SK-N-SH treated with all-trans-retinoic acid at 6 μM for 48 hours (cell line): ENCODE data around the gene ARHGAP4.
A peak's percentile ranks its signal among the peaks of the same experiment; 100 is the strongest.

Experiments used
- ATAC-seq: fragments of 200-7000 bp; cut with Tn5 transposase; 3 replicates; pipeline ENCODE4 v1.9.1; 2020; ENCODE audit warnings: mild to moderate bottlenecking, moderate library complexity
- ARNTL ChIP-seq: fragments of 450-650 bp; formaldehyde crosslinking; IDR thresholded peaks from 2 replicates; pipeline ENCODE4 v1.5.0; 2020; ENCODE audit warnings: low read depth, mild to moderate bottlenecking, moderate library complexity, borderline replicate concordance
- BACH2 ChIP-seq: fragments of 250-450 bp; sonication (Bioruptor Pico); IDR thresholded peaks from 2 replicates; pipeline ENCODE4 v1.9.0; 2021; ENCODE audit warnings: mild to moderate bottlenecking, borderline replicate concordance
- CREB5 ChIP-seq: fragments of 250-450 bp; sonication (Bioruptor Pico); IDR thresholded peaks from 2 replicates; pipeline ENCODE4 v1.5.1; 2020; ENCODE audit warnings: low read depth, mild to moderate bottlenecking, moderate library complexity
- CSDC2 ChIP-seq: fragments of 250-450 bp; sonication (Bioruptor Pico); IDR thresholded peaks from 2 replicates; pipeline ENCODE4 v1.5.0; 2020; ENCODE audit warnings: mild to moderate bottlenecking, moderate library complexity
- ESRRG ChIP-seq: fragments of 250-450 bp; sonication (Bioruptor Pico); IDR thresholded peaks from 2 replicates; pipeline ENCODE4 v1.6.1; 2021; ENCODE audit warnings: mild to moderate bottlenecking
- ISL1 ChIP-seq: fragments of 250-450 bp; sonication (Bioruptor Pico); IDR thresholded peaks from 2 replicates; pipeline ENCODE4 v2.1.2; 2022; ENCODE audit warnings: mild to moderate bottlenecking, moderate library complexity
- OSR1 ChIP-seq: fragments of 250-450 bp; sonication (Bioruptor Pico); IDR thresholded peaks from 2 replicates; pipeline ENCODE4 v1.8.0; 2022; ENCODE audit warnings: moderate library complexity, mild to moderate bottlenecking, inconsistent platforms
- PATZ1 ChIP-seq: fragments of 250-450 bp; sonication (Bioruptor Pico); IDR thresholded peaks from 2 replicates; pipeline ENCODE4 v1.8.0; 2020; ENCODE audit warnings: mild to moderate bottlenecking, moderate library complexity, borderline replicate concordance
- POU6F1 ChIP-seq: fragments of 250-450 bp; sonication (Bioruptor Pico); IDR thresholded peaks from 2 replicates; pipeline ENCODE4 v1.8.0; 2021; ENCODE audit warnings: low read depth, mild to moderate bottlenecking, moderate library complexity, borderline replicate concordance
- PPARA ChIP-seq: fragments of 250-450 bp; sonication (Bioruptor Pico); IDR thresholded peaks from 2 replicates; pipeline ENCODE4 v1.5.0; 2020; ENCODE audit warnings: mild to moderate bottlenecking, borderline replicate concordance
- RARB ChIP-seq: fragments of 250-450 bp; sonication (Bioruptor Pico); IDR thresholded peaks from 2 replicates; pipeline ENCODE4 v1.8.0; 2021; ENCODE audit warnings: mild to moderate bottlenecking, moderate library complexity
- SNAI2 ChIP-seq: fragments of 250-450 bp; sonication (Bioruptor Pico); IDR thresholded peaks from 2 replicates; pipeline ENCODE4 v1.5.0; 2020; ENCODE audit warnings: mild to moderate bottlenecking, moderate library complexity
- TCF4 ChIP-seq: fragments of 250-450 bp; sonication (Bioruptor Pico); IDR thresholded peaks from 2 replicates; pipeline ENCODE4 v1.8.0; 2021; ENCODE audit warnings: mild to moderate bottlenecking, moderate library complexity, borderline replicate concordance
- TOX ChIP-seq: fragments of 250-450 bp; sonication (Bioruptor Pico); IDR thresholded peaks from 2 replicates; pipeline ENCODE4 v1.8.0; 2021; ENCODE audit warnings: mild to moderate bottlenecking, moderate library complexity, borderline replicate concordance
- TSHZ2 ChIP-seq: fragments of 250-450 bp; sonication (Bioruptor Pico); IDR thresholded peaks from 2 replicates; pipeline ENCODE4 v1.5.0; 2020; ENCODE audit warnings: mild to moderate bottlenecking, moderate library complexity
- ZC3H10 ChIP-seq: fragments of 250-450 bp; sonication (Bioruptor Pico); IDR thresholded peaks from 2 replicates; pipeline ENCODE4 v1.5.1; 2021; ENCODE audit warnings: mild to moderate bottlenecking, moderate library complexity
- ZFP3 ChIP-seq: fragments of 250-450 bp; sonication (Bioruptor Pico); IDR thresholded peaks from 2 replicates; pipeline ENCODE4 v1.5.0; 2020; ENCODE audit warnings: mild to moderate bottlenecking, moderate library complexity
- ZFP30 ChIP-seq: fragments of 450-650 bp; formaldehyde crosslinking; IDR thresholded peaks from 2 replicates; pipeline ENCODE4 v1.5.0; 2022; ENCODE audit warnings: mild to moderate bottlenecking, moderate library complexity
- ZNF565 ChIP-seq: fragments of 450-650 bp; formaldehyde crosslinking; conservative IDR thresholded peaks from 2 replicates; pipeline ENCODE4 v1.5.0; 2020; ENCODE audit warnings: low read depth, mild to moderate bottlenecking, moderate library complexity
- ZNF70 ChIP-seq: fragments of 450-650 bp; formaldehyde crosslinking; IDR thresholded peaks from 2 replicates; pipeline ENCODE4 v1.5.0; 2020; ENCODE audit warnings: mild to moderate bottlenecking, moderate library complexity
- ZNF8 ChIP-seq: fragments of 450-650 bp; formaldehyde crosslinking; IDR thresholded peaks from 2 replicates; pipeline ENCODE4 v1.5.0; 2020; ENCODE audit warnings: mild to moderate bottlenecking, moderate library complexity

The ARHGAP4 gene

GRCh38 chrX:153921511-153922446, 4.3 kb downstream of the ARHGAP4 start:
- peak; percentile 11; the same call in 2 of the 3 replicates for ATAC-seq
- no peak for TF ChIP-seq ISL1
- TF ChIP-seq, all 23 proteins: peak for 0

- no peak; the same call in 2 of the 3 replicates for ATAC-seq
- no peak for TF ChIP-seq ZC3H10 (CRISPR knock-in tag)
- TF ChIP-seq PPARA (CRISPR knock-in tag), result no peak
- no peak for TF ChIP-seq ISL1
- TF ChIP-seq BACH2, result no peak
- no peak for TF ChIP-seq OSR1
- TF ChIP-seq ZNF8 (CRISPR knock-in tag), result no peak
- TF ChIP-seq PATZ1 (CRISPR knock-in tag), result no peak
- TF ChIP-seq TSHZ2 (CRISPR knock-in tag), result no peak
- TF ChIP-seq TOX (CRISPR knock-in tag), result no peak
- no peak for TF ChIP-seq ZFP30 (CRISPR knock-in tag)
- no peak for TF ChIP-seq SNAI2 (CRISPR knock-in tag)
- TF ChIP-seq ARNTL (CRISPR knock-in tag), result no peak
Observed at GRCh38 chrX:153921070-153921469, 5.0 kb downstream of the ARHGAP4 start.

GRCh38 chrX:153920546-153920945, 5.5 kb downstream of the ARHGAP4 start:
- ATAC-seq, result no peak
- TF ChIP-seq CREB5 (CRISPR knock-in tag) (no peak), ZNF70 (CRISPR knock-in tag) (no peak), ZFP3 (CRISPR knock-in tag) (no peak), ZNF565 (CRISPR knock-in tag) (no peak), CSDC2 (CRISPR knock-in tag) (no peak), ZFP30 (CRISPR knock-in tag) (no peak), ISL1 (no peak), ARNTL (CRISPR knock-in tag) (no peak), PATZ1 (CRISPR knock-in tag) (no peak), POU6F1 (no peak), BACH2 (no peak), TCF4 (CRISPR knock-in tag) (no peak), RARB (CRISPR knock-in tag) (no peak), OSR1 (no peak), PPARA (CRISPR knock-in tag) (no peak), ZNF8 (CRISPR knock-in tag) (no peak), ZC3H10 (CRISPR knock-in tag) (no peak), ESRRG (no peak), SNAI2 (CRISPR knock-in tag) (no peak)
- TF ChIP-seq, all 23 proteins: peak for 0
